Measurements from ENCODE around the gene TMEM92. TPM values are rescaled to one million over a fixed set of nuclear protein-coding genes. Genes with fewer than 3 reads are reported as not detected.

The TMEM92 gene
- total and polyA plus RNA-seq, 7 experiments from 2014 or later: 0.10 TPM; not detected in 6

GRCh38 chr17:50325906-50326305 is 51.6 kb downstream of the TMEM92 start:
- Mint-ChIP-seq H3K27me3 (peaks cover 0 to 10% (median 4%) of the 10 kb centered on the region in 5 donors), H3K36me3 (no peaks in the 10 kb centered on the region), H3K4me1 (peaks cover 0 to 2% (median 0%) of the 10 kb centered on the region in 7 donors), H3K4me3 (no peak overlapping the region), H3K27ac (no peak overlapping the region), H3K9me3 (no peaks in the 10 kb centered on the region)
- intact Hi-C loops (cut with micrococcal nuclease): no loop called here
- Histone ChIP-seq H3K27me3 (ENCODE audit: control insufficient read depth in 2 of 2, insufficient read depth in 2 of 2, low read length in 2 of 2) (no peaks in the 10 kb centered on the region), H3K4me3 (ENCODE audit: low read length) (no peak overlapping the region), H3K36me3 (ENCODE audit: control insufficient read depth in 2 of 3, insufficient read depth in 3 of 3, low read length in 3 of 3) (no peaks in the 10 kb centered on the region), H3K4me1 (ENCODE audit: control insufficient read depth in 2 of 2, insufficient read depth in 2 of 2, low read length in 2 of 2) (no peaks in the 10 kb centered on the region), H3K9me3 (ENCODE audit: control insufficient read depth in 2 of 3, low read length in 3 of 3) (no peaks in the 10 kb centered on the region), H3K27ac (ENCODE audit: low read depth, low read length) (no peak overlapping the region)
- ChIA-PET POLR2A (no interaction called here), CTCF (no interaction called here)
- DNase-seq: no peak
- no peak for ATAC-seq

- DNase-seq (no peak), ATAC-seq (no peak)
- Mint-ChIP-seq H3K27me3 (peaks cover 0 to 10% (median 4%) of the 10 kb centered on the region in 5 donors), H3K36me3 (no peaks in the 10 kb centered on the region), H3K4me3 (no peak overlapping the region), H3K4me1 (peaks cover 0 to 2% (median 0%) of the 10 kb centered on the region in 7 donors), H3K27ac (no peak overlapping the region), H3K9me3 (no peaks in the 10 kb centered on the region)
- intact Hi-C loops (cut with micrococcal nuclease): no loop called here
- no peak overlapping the region for H3K4me3 ChIP-seq (ENCODE audit: low read length)
- ChIA-PET CTCF (interaction anchor here (0.7 kb wide), 1 partner anchor 528 kb away, joined by 5 read pairs; no protein-coding TSS in a partner anchor), POLR2A (no interaction called here)
- H3K27me3 ChIP-seq (ENCODE audit: control insufficient read depth in 2 of 2, insufficient read depth in 2 of 2, low read length in 2 of 2): no peaks in the 10 kb centered on the region
- H3K9me3 ChIP-seq (ENCODE audit: control insufficient read depth in 2 of 3, low read length in 3 of 3): no peaks in the 10 kb centered on the region
- H3K36me3 ChIP-seq (ENCODE audit: control insufficient read depth in 2 of 3, insufficient read depth in 3 of 3, low read length in 3 of 3): no peaks in the 10 kb centered on the region
- H3K27ac ChIP-seq (ENCODE audit: low read depth, low read length): no peak overlapping the region
- no peaks in the 10 kb centered on the region for H3K4me1 ChIP-seq (ENCODE audit: control insufficient read depth in 2 of 2, insufficient read depth in 2 of 2, low read length in 2 of 2)
Measured at GRCh38 chr17:50326831-50327364, 52.6 kb downstream of the TMEM92 start.

- ChIA-PET POLR2A (interaction anchor here (1.1 to 1.2 kb wide), 2 partner anchors 11 to 15 kb away, joined by 3 to 5 read pairs; no protein-coding TSS in a partner anchor), CTCF (no interaction called here)
- no peaks in the 10 kb centered on the region for H3K9me3 ChIP-seq (ENCODE audit: control insufficient read depth in 2 of 3, low read length in 3 of 3)
- Mint-ChIP-seq H3K9me3 (no peaks in the 10 kb centered on the region), H3K4me1 (peaks cover 3 to 6% (median 4%) of the 10 kb centered on the region in 7 donors), H3K27me3 (peaks cover 0 to 10% (median 5%) of the 10 kb centered on the region in 5 donors), H3K27ac (no peak overlapping the region), H3K36me3 (no peaks in the 10 kb centered on the region), H3K4me3 (no peak overlapping the region)
- H3K27me3 ChIP-seq (ENCODE audit: control insufficient read depth in 2 of 2, insufficient read depth in 2 of 2, low read length in 2 of 2): no peaks in the 10 kb centered on the region
- H3K36me3 ChIP-seq (ENCODE audit: control insufficient read depth in 2 of 3, insufficient read depth in 3 of 3, low read length in 3 of 3): no peaks in the 10 kb centered on the region
- DNase-seq (no peak), ATAC-seq (no peak)
- intact Hi-C loops (cut with micrococcal nuclease): no loop called here
- no peak overlapping the region for H3K4me3 ChIP-seq (ENCODE audit: low read length)
- no peaks in the 10 kb centered on the region for H3K4me1 ChIP-seq (ENCODE audit: control insufficient read depth in 2 of 2, insufficient read depth in 2 of 2, low read length in 2 of 2)
- H3K27ac ChIP-seq (ENCODE audit: low read depth, low read length): no peak overlapping the region
Measured at GRCh38 chr17:50328363-50329325, 54.4 kb downstream of the TMEM92 start.

GRCh38 chr17:50329716-50330115 is 55.5 kb downstream of the TMEM92 start:
- Histone ChIP-seq H3K4me1 (ENCODE audit: control insufficient read depth in 2 of 2, insufficient read depth in 2 of 2, low read length in 2 of 2) (no peaks in the 10 kb centered on the region), H3K27me3 (ENCODE audit: control insufficient read depth in 2 of 2, insufficient read depth in 2 of 2, low read length in 2 of 2) (no peaks in the 10 kb centered on the region), H3K36me3 (ENCODE audit: control insufficient read depth in 2 of 3, insufficient read depth in 3 of 3, low read length in 3 of 3) (no peaks in the 10 kb centered on the region), H3K4me3 (ENCODE audit: low read length) (no peak overlapping the region), H3K9me3 (ENCODE audit: control insufficient read depth in 2 of 3, low read length in 3 of 3) (no peaks in the 10 kb centered on the region), H3K27ac (ENCODE audit: low read depth, low read length) (no peak overlapping the region)
- H3K4me3 Mint-ChIP-seq: no peak overlapping the region
- ATAC-seq (no peak), DNase-seq (no peak)
- ChIA-PET CTCF (interaction anchor here (0.6 kb wide), 1 partner anchor 129 kb away, joined by 3 read pairs; no protein-coding TSS in a partner anchor), POLR2A (no interaction called here)
- H3K4me1 Mint-ChIP-seq: peaks cover 8 to 12% (median 10%) of the 10 kb centered on the region in 7 donors
- no peaks in the 10 kb centered on the region for H3K9me3 Mint-ChIP-seq
- no peak overlapping the region for H3K27ac Mint-ChIP-seq
- H3K27me3 Mint-ChIP-seq: peaks cover 0 to 10% (median 5%) of the 10 kb centered on the region in 5 donors
- peaks cover 0 to 1% (median 0%) of the 10 kb centered on the region in 5 donors for H3K36me3 Mint-ChIP-seq
- intact Hi-C loops (cut with micrococcal nuclease): no loop called here

GRCh38 chr17:50330151-50330775 is 56.0 kb downstream of the TMEM92 start:
- ATAC-seq: no peak
- H3K4me1 Mint-ChIP-seq: peaks cover 8 to 12% (median 10%) of the 10 kb centered on the region in 7 donors
- H3K36me3 Mint-ChIP-seq: peaks cover 0 to 1% (median 0%) of the 10 kb centered on the region in 5 donors
- Histone ChIP-seq H3K4me1 (ENCODE audit: control insufficient read depth in 2 of 2, insufficient read depth in 2 of 2, low read length in 2 of 2) (no peaks in the 10 kb centered on the region), H3K9me3 (ENCODE audit: control insufficient read depth in 2 of 3, low read length in 3 of 3) (no peaks in the 10 kb centered on the region), H3K27ac (ENCODE audit: low read depth, low read length) (no peak overlapping the region), H3K27me3 (ENCODE audit: control insufficient read depth in 2 of 2, insufficient read depth in 2 of 2, low read length in 2 of 2) (no peaks in the 10 kb centered on the region), H3K4me3 (ENCODE audit: low read length) (no peak overlapping the region), H3K36me3 (ENCODE audit: control insufficient read depth in 2 of 3, insufficient read depth in 3 of 3, low read length in 3 of 3) (no peaks in the 10 kb centered on the region)
- DNase-seq: no peak
- no peaks in the 10 kb centered on the region for H3K9me3 Mint-ChIP-seq
- H3K27ac Mint-ChIP-seq: no peak overlapping the region
- intact Hi-C loops (cut with micrococcal nuclease): no loop called here
- H3K27me3 Mint-ChIP-seq: peaks cover 0 to 10% (median 5%) of the 10 kb centered on the region in 5 donors
- ChIA-PET CTCF (interaction anchor here (0.6 kb wide), 1 partner anchor 130 kb away, joined by 3 read pairs; no protein-coding TSS in a partner anchor), POLR2A (no interaction called here)
- H3K4me3 Mint-ChIP-seq: no peak overlapping the region
